H9 (cell line): Measurements from ENCODE around the gene SMIM13. TPM values are rescaled to one million over a fixed set of nuclear protein-coding genes. Genes with fewer than 3 reads are reported as not detected.
A peak's percentile ranks its signal among the peaks of the same experiment; 100 is the strongest.

ENCODE experiments used
- DNase-seq: peaks from one replicate; pipeline ENCODE4 v3.0.0-alpha.2; 2017
- H2AFZ ChIP-seq: one replicate; pipeline ENCODE4 v1.6.1; 2013; ENCODE audit warnings: mild to moderate bottlenecking, low read length, control low read depth, moderate library complexity
- H2AK5ac ChIP-seq: 2 replicates; pipeline ENCODE4 v1.6.1; 2013; ENCODE audit warnings: low read length, control low read depth, mixed read lengths; ENCODE audit not compliant: insufficient read length
- H2BK120ac ChIP-seq: one replicate; pipeline ENCODE4 v1.6.1; 2013; ENCODE audit warnings: low read depth, mild to moderate bottlenecking, low read length, control low read depth, inconsistent platforms; ENCODE audit not compliant: poor library complexity, severe bottlenecking
- H2BK12ac ChIP-seq: 2 replicates; pipeline ENCODE4 v1.6.1; 2013; ENCODE audit warnings: low read length, control low read depth, mixed read lengths, low read depth; ENCODE audit not compliant: insufficient read length
- H2BK15ac ChIP-seq: 2 replicates; pipeline ENCODE4 v1.6.1; 2013; ENCODE audit warnings: low read depth, low read length, control low read depth
- H2BK20ac ChIP-seq: one replicate; pipeline ENCODE4 v1.6.1; 2013; ENCODE audit warnings: low read depth, mild to moderate bottlenecking, low read length, control low read depth, inconsistent platforms; ENCODE audit not compliant: poor library complexity, severe bottlenecking
- H2BK5ac ChIP-seq: 2 replicates; pipeline ENCODE4 v1.6.1; 2013; ENCODE audit warnings: low read length, control low read depth, mixed read lengths; ENCODE audit not compliant: insufficient read length
- H3K14ac ChIP-seq: 2 replicates; pipeline ENCODE4 v1.6.1; 2013; ENCODE audit warnings: low read length, control low read depth; ENCODE audit not compliant: insufficient read depth
- H3K18ac ChIP-seq: 2 replicates; pipeline ENCODE4 v1.6.1; 2013; ENCODE audit warnings: low read depth, mild to moderate bottlenecking, mixed read lengths, low read length, control low read depth; ENCODE audit not compliant: insufficient read length
- H3K23ac ChIP-seq: 2 replicates; pipeline ENCODE4 v1.6.1; 2013; ENCODE audit warnings: low read length, control low read depth, mixed read lengths, low read depth; ENCODE audit not compliant: insufficient read length
- H3K23me2 ChIP-seq: 2 replicates; pipeline ENCODE4 v1.6.1; 2013; ENCODE audit warnings: low read depth, mild to moderate bottlenecking, mixed read lengths, low read length, control low read depth; ENCODE audit not compliant: insufficient read length, poor library complexity, severe bottlenecking
- H3K27ac ChIP-seq: 2 replicates; pipeline ENCODE4 v1.5.1; 2013; ENCODE audit warnings: low read length, control low read depth, mixed read lengths, low read depth; ENCODE audit not compliant: insufficient read length
- H3K27me3 ChIP-seq: 2 replicates; pipeline ENCODE4 v1.6.1; 2013; ENCODE audit warnings: low read length, control low read depth, inconsistent platforms; ENCODE audit not compliant: insufficient read depth
- H3K4ac ChIP-seq: 2 replicates; pipeline ENCODE4 v1.6.1; 2013; ENCODE audit warnings: low read depth, mild to moderate bottlenecking, control low read depth, inconsistent platforms, low read length, moderate library complexity
- H3K4me1 ChIP-seq: 2 replicates; pipeline ENCODE4 v1.6.1; 2013; ENCODE audit warnings: low read length, control low read depth, inconsistent platforms; ENCODE audit not compliant: insufficient read depth
- H3K4me2 ChIP-seq: 2 replicates; pipeline ENCODE4 v1.6.1; 2013; ENCODE audit warnings: low read length, control low read depth, mixed read lengths; ENCODE audit not compliant: insufficient read length, insufficient read depth
- H3K56ac ChIP-seq: 2 replicates; pipeline ENCODE4 v1.6.1; 2013; ENCODE audit warnings: low read depth, mild to moderate bottlenecking, mixed read lengths, low read length, control low read depth; ENCODE audit not compliant: insufficient read length
- H3K79me1 ChIP-seq: 2 replicates; pipeline ENCODE4 v1.6.1; 2013; ENCODE audit warnings: low read depth, mild to moderate bottlenecking, moderate library complexity, low read length, control low read depth, inconsistent platforms; ENCODE audit not compliant: insufficient read depth, poor library complexity, severe bottlenecking
- H3K79me2 ChIP-seq: 2 replicates; pipeline ENCODE4 v1.6.1; 2013; ENCODE audit warnings: low read length, control low read depth, inconsistent platforms; ENCODE audit not compliant: insufficient read depth
- H3K9ac ChIP-seq: 2 replicates; pipeline ENCODE4 v1.6.1; 2013; ENCODE audit warnings: low read length, control low read depth, mixed read lengths; ENCODE audit not compliant: insufficient read length; ENCODE audit errors: extremely low read depth
- H3K9me3 ChIP-seq: one replicate; pipeline ENCODE4 v1.6.1; 2013; ENCODE audit warnings: low read depth, low read length, inconsistent platforms; ENCODE audit not compliant: control insufficient read depth
- H3T11ph ChIP-seq: one replicate; pipeline ENCODE4 v1.6.1; 2013; ENCODE audit warnings: mild to moderate bottlenecking, low read length, control low read depth, inconsistent platforms
- H4K20me1 ChIP-seq: one replicate; pipeline ENCODE4 v1.6.1; 2013; ENCODE audit not compliant: control insufficient read depth, insufficient read length, insufficient read depth
- H4K5ac ChIP-seq: 2 replicates; pipeline ENCODE4 v1.6.1; 2013; ENCODE audit warnings: low read depth, mild to moderate bottlenecking, mixed read lengths, low read length, control low read depth; ENCODE audit not compliant: insufficient read length
- H4K8ac ChIP-seq: replicated peaks from 2 replicates; pipeline ENCODE4 v1.6.1; 2013; ENCODE audit warnings: low read length, control low read depth, mixed read lengths, low read depth; ENCODE audit not compliant: insufficient read length
- H4K91ac ChIP-seq: 2 replicates; pipeline ENCODE4 v1.6.1; 2013; ENCODE audit warnings: low read depth, mild to moderate bottlenecking, moderate library complexity, mixed read lengths, low read length, control low read depth; ENCODE audit not compliant: insufficient read length
- H3K27ac Mint-ChIP-seq, 3 experiments: 2 replicates in 2 of 3; 3 replicates in 1 of 3; pipeline ENCODE4 v1.8.0; 2020 to 2021; ENCODE audit warnings: mixed read lengths in 3 of 3, mild to moderate bottlenecking in 1 of 3, moderate library complexity in 1 of 3
- H3K27me3 Mint-ChIP-seq: 2 replicates; pipeline ENCODE4 v1.8.0; 2021; ENCODE audit warnings: low read depth, mild to moderate bottlenecking, moderate library complexity, mixed read lengths
- H3K36me3 Mint-ChIP-seq, 3 experiments: 2 replicates in 2 of 3; 3 replicates in 1 of 3; pipeline ENCODE4 v1.8.0; 2020 to 2021; ENCODE audit warnings: low read depth in 3 of 3, mixed read lengths in 3 of 3; ENCODE audit not compliant: insufficient read depth in 1 of 3
- H3K4me1 Mint-ChIP-seq, 2 experiments: 2 replicates each; pipeline ENCODE4 v1.8.0; 2020; ENCODE audit warnings: mixed read lengths in 2 of 2
- H3K4me3 Mint-ChIP-seq, 2 experiments: 2 replicates in 1 of 2; 3 replicates in 1 of 2; pipeline ENCODE4 v1.8.0; 2020 to 2021; ENCODE audit warnings: mild to moderate bottlenecking in 2 of 2, mixed read lengths in 2 of 2, moderate library complexity in 1 of 2
- H3K9me3 Mint-ChIP-seq, 2 experiments: 2 replicates in 1 of 2; 3 replicates in 1 of 2; pipeline ENCODE4 v1.8.0; 2020; ENCODE audit warnings: mild to moderate bottlenecking in 2 of 2, mixed read lengths in 2 of 2, moderate library complexity in 1 of 2
- WGBS: extraction: QIAGEN DNeasy Blood & Tissue Kit; methylation state at CpG from one replicate; pipeline ENCODE4 v1.1.7; 2013; ENCODE audit warnings: missing lambda C conversion rate, low lambda C conversion rate, mixed read lengths; ENCODE audit not compliant: insufficient read length; ENCODE audit errors: extremely low coverage; 5-methylcytosine and 5-hydroxymethylcytosine counted together
- total RNA-seq: library from RNA; stranded (reverse); gene quantifications from 2 replicates; pipeline ENCODE4 v1.2.1, GENCODE V29; 2021
- TF ChIP-seq, protein P1 (sequence below): fragments of 200-600 bp; sonication (generic); conservative IDR thresholded peaks from 3 replicates; pipeline ENCODE4 v1.8.0; 2021; ENCODE audit warnings: antibody characterized with exemption, mild to moderate bottlenecking

The SMIM13 gene
- total RNA-seq, 1 experiment from 2014 or later: 10.6 TPM

GRCh38 chr6:11043961-11044711, 49.5 kb upstream of the SMIM13 start, which contains the start of gene ELOVL2:
Gene ELOVL2 (minus strand): TSS chr6:11044305. CDS start chr6:11044230, 75 bp downstream.
- Histone ChIP-seq H3K79me1 (no peaks in the 10 kb centered on the region), H2BK20ac (no peak within 1 kb of the TSS), H4K8ac (no peak within 1 kb of the TSS), H4K5ac (no peak within 1 kb of the TSS), H3K18ac (no peak within 1 kb of the TSS), H3K79me2 (no peaks in the 10 kb centered on the region), H3K23ac (no peak within 1 kb of the TSS), H3K4ac (no peak within 1 kb of the TSS), H3K23me2 (peaks cover 6% of the 10 kb centered on the region), H2AFZ (no peak within 1 kb of the TSS), H2AK5ac (no peak within 1 kb of the TSS), H2BK15ac (no peak within 1 kb of the TSS), H2BK12ac (no peak within 1 kb of the TSS), H3K27me3 (peaks cover 14% of the 10 kb centered on the region), H2BK120ac (no peak within 1 kb of the TSS), H3T11ph (no peak within 1 kb of the TSS), H3K4me1 (no peaks in the 10 kb centered on the region; the same call in 1 of the 2 replicates), H3K9me3 (no peaks in the 10 kb centered on the region), H4K20me1 (no peaks in the 10 kb centered on the region), H3K9ac (peak within 1 kb of the TSS; percentile 34), H3K27ac (no peak within 1 kb of the TSS), H4K91ac (no peak within 1 kb of the TSS), H3K14ac (no peak within 1 kb of the TSS; the same call in 1 of the 2 replicates), H2BK5ac (no peak within 1 kb of the TSS), H3K56ac (no peak within 1 kb of the TSS), H3K4me2 (peak within 1 kb of the TSS; percentile 80)
- no CpG with 5 or more reads among the region's 124 CpGs for WGBS
- H3K27ac Mint-ChIP-seq: no peak within 1 kb of the TSS
- peak; percentile 59 for DNase-seq
- peaks cover 71% of the 10 kb centered on the region for H3K27me3 Mint-ChIP-seq
- H3K4me3 Mint-ChIP-seq: peak within 1 kb of the TSS; percentile 68 to 88
- TF ChIP-seq, protein P1, sequence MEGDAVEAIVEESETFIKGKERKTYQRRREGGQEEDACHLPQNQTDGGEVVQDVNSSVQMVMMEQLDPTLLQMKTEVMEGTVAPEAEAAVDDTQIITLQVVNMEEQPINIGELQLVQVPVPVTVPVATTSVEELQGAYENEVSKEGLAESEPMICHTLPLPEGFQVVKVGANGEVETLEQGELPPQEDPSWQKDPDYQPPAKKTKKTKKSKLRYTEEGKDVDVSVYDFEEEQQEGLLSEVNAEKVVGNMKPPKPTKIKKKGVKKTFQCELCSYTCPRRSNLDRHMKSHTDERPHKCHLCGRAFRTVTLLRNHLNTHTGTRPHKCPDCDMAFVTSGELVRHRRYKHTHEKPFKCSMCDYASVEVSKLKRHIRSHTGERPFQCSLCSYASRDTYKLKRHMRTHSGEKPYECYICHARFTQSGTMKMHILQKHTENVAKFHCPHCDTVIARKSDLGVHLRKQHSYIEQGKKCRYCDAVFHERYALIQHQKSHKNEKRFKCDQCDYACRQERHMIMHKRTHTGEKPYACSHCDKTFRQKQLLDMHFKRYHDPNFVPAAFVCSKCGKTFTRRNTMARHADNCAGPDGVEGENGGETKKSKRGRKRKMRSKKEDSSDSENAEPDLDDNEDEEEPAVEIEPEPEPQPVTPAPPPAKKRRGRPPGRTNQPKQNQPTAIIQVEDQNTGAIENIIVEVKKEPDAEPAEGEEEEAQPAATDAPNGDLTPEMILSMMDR: no peak; the same call in none of the 3 replicates
- peaks cover 2 to 3% of the 10 kb centered on the region in 2 experiments; a peak in 2 of 5 replicates for H3K9me3 Mint-ChIP-seq
- H3K4me1 Mint-ChIP-seq: peaks cover 15 to 16% of the 10 kb centered on the region in 2 experiments
- peaks cover 0 to 2% (median 0%) of the 10 kb centered on the region in 3 experiments; a peak in 1 of 7 replicates for H3K36me3 Mint-ChIP-seq
